Measurements from ENCODE around the gene ST8SIA6. TPM values are rescaled to one million over a fixed set of nuclear protein-coding genes. Genes with fewer than 3 reads are reported as not detected.
"Not testable (repeated sequence)": the region's sequence is repeated elsewhere in the genome, so short reads cannot be mapped to it uniquely, and the experiment has no call there.

ST8SIA6 gene
- total and polyA plus RNA-seq, 2 of the 8 experiments (the other 6 are each of a cell fraction or from before 2014, with no cell fraction given): 0.70 to 1.1 TPM

GRCh38 chr10:17438583-17438982 lies 15.8 kb downstream of the ST8SIA6 start (continued):
- TF ChIP-seq EGR1 (IDR thresholded peaks at IDR 0.05; ENCODE audit: borderline replicate concordance, low read depth, low read length) (no peak), TBP (IDR thresholded peaks at IDR 0.05; ENCODE audit: low read depth, low read length) (no peak), RAD21 (IDR thresholded peaks at IDR 0.05 in 1 of 2, conservative IDR thresholded peaks at IDR 0.05 in 1 of 2; ENCODE audit: low read depth in 2 of 2, low read length in 2 of 2) (no peak)

- H3K79me2 ChIP-seq (ENCODE audit: control insufficient read depth in 1 of 2, insufficient read depth in 2 of 2, low read length in 2 of 2); H3K18ac ChIP-seq (ENCODE audit: extremely low read depth, low read length); H3K9me3 ChIP-seq (ENCODE audit: insufficient read depth in 2 of 2, low read depth in 1 of 2, low read length in 1 of 2); H4K20me1 ChIP-seq (replicated peaks in 1 of 2; ENCODE audit: control insufficient read depth in 1 of 2, insufficient read depth in 2 of 2, low read length in 2 of 2); H3K23me2 ChIP-seq (ENCODE audit: low read depth, low read length); H3K27me3 ChIP-seq (replicated peaks in 1 of 4; ENCODE audit: control insufficient read depth in 3 of 4, extremely low read depth in 1 of 4, insufficient read depth in 3 of 4, low read length in 3 of 4); H3K4ac ChIP-seq (replicated peaks; ENCODE audit: insufficient read length, low read depth, low read length); H3K36me3 ChIP-seq (ENCODE audit: control insufficient read depth in 2 of 4, insufficient read depth in 4 of 4, low read length in 3 of 4); H3K56ac ChIP-seq (replicated peaks; ENCODE audit: insufficient read length, low read depth, low read length); H4K91ac ChIP-seq (replicated peaks; ENCODE audit: insufficient read length, low read length); H2AK5ac ChIP-seq (ENCODE audit: low read depth, low read length); H2BK120ac ChIP-seq (replicated peaks; ENCODE audit: low read depth, low read length); FAIRE-seq; H3K79me1 ChIP-seq (ENCODE audit: low read depth, low read length); H3K4me3 ChIP-seq (ENCODE audit: extremely low read depth in 1 of 4, insufficient read depth in 2 of 4, low read depth in 3 of 4, low read length in 4 of 4); H3K14ac ChIP-seq (ENCODE audit: insufficient read length); H3K27ac ChIP-seq (ENCODE audit: low read depth, low read length); H2BK15ac ChIP-seq (ENCODE audit: low read length); DNase-seq (ENCODE audit: low read depth in 1 of 2, low spot score in 2 of 2); H4K5ac ChIP-seq (ENCODE audit: insufficient read length, low read depth, low read length); H3K23ac ChIP-seq (ENCODE audit: insufficient read length); H3K9ac ChIP-seq (replicated peaks in 1 of 4; ENCODE audit: extremely low read depth in 1 of 4, low read depth in 3 of 4, low read length in 3 of 4); H2BK20ac ChIP-seq (ENCODE audit: low read length); H2BK5ac ChIP-seq (ENCODE audit: low read depth, low read length); H3K4me1 ChIP-seq (replicated peaks in 1 of 4; ENCODE audit: control insufficient read depth in 3 of 4, insufficient read depth in 4 of 4, low read length in 3 of 4); POLR2A ChIA-PET (ENCODE audit: partially characterized antibody); H2BK12ac ChIP-seq (ENCODE audit: low read depth, low read length); H3K4me2 ChIP-seq (ENCODE audit: insufficient read depth in 1 of 2, low read depth in 2 of 2, low read length in 2 of 2); H4K8ac ChIP-seq (ENCODE audit: extremely low read depth, insufficient read depth, low read length); H2AFZ ChIP-seq (ENCODE audit: low read length): not testable (repeated sequence)
- 94% methylated on average over 2 of the region's 2 CpGs; no CpG with 5 or more reads in 1 of the 2 experiments for WGBS, 2 experiments (ENCODE audit: extremely low coverage in 1 of 2, insufficient coverage in 1 of 2, insufficient read length in 1 of 2, insufficient replicate concordance in 2 of 2, low coverage in 1 of 2, low lambda C conversion rate in 2 of 2, missing lambda C conversion rate in 1 of 2)
- CTCF ChIA-PET (ENCODE audit: partially characterized antibody): interaction anchor here (1.3 kb wide), 1 partner anchor 15 kb away, joined by 3 read pairs; no protein-coding TSS in a partner anchor
Measured at GRCh38 chr10:17436578-17436977, 17.8 kb downstream of the ST8SIA6 start.

All from H1 (cell line).